K562 (cell line): ENCODE data around the gene SOWAHC.
"Not testable (repeated sequence)": the region's sequence is repeated elsewhere in the genome, so short reads cannot be mapped to it uniquely, and the experiment has no call there.

Experiments
- CHD4 ChIP-seq: fragments of 200-600 bp; sonication (generic); IDR thresholded peaks from 3 replicates; pipeline ENCODE4 v1.6.1; 2012; ENCODE audit warnings: low read depth, mild to moderate bottlenecking, mixed read lengths, low read length, inconsistent platforms; ENCODE audit not compliant: insufficient read depth, insufficient replicate concordance, poor library complexity, severe bottlenecking
- GATA2 ChIP-seq: sonication (generic); formaldehyde crosslinking; IDR thresholded peaks from 2 replicates; pipeline ENCODE4 v1.4.0; 2020; ENCODE audit warnings: mild to moderate bottlenecking, missing genetic modification reagents
- NCOA1 ChIP-seq: fragments of 450-650 bp; IDR thresholded peaks from 2 replicates; pipeline ENCODE4 v1.6.1; 2016; ENCODE audit warnings: low read depth
- NFIX ChIP-seq: fragments of 250-450 bp; sonication (Bioruptor Pico); IDR thresholded peaks from 2 replicates; pipeline ENCODE4 v1.4.0; 2020; ENCODE audit warnings: low read depth, mild to moderate bottlenecking, moderate library complexity
- POLR2A ChIP-seq: fragments of 450-650 bp; conservative IDR thresholded peaks from 2 replicates; pipeline ENCODE4 v1.6.1; 2016
- RB1 ChIP-seq: fragments of 450-650 bp; IDR thresholded peaks from 2 replicates; pipeline ENCODE4 v1.6.1; 2017; ENCODE audit warnings: low read depth, mild to moderate bottlenecking
- ZNF274 ChIP-seq: IDR thresholded peaks from 2 replicates; pipeline ENCODE4 v1.6.1; 2011; ENCODE audit warnings: low read depth, mild to moderate bottlenecking, low read length, moderate library complexity, borderline replicate concordance
- ZNF561 ChIP-seq: fragments of 450-650 bp; formaldehyde crosslinking; conservative IDR thresholded peaks from 2 replicates; pipeline ENCODE4 v1.4.0; 2020; ENCODE audit warnings: mild to moderate bottlenecking, moderate library complexity
- TF ChIP-seq, protein P1 (sequence below): fragments of 450-650 bp; conservative IDR thresholded peaks from 2 replicates; pipeline ENCODE4 v1.6.1; 2016; ENCODE audit warnings: missing genetic modification characterization, low read depth, mild to moderate bottlenecking, control low read depth, missing compliant biosample characterization
- TF ChIP-seq, protein P2 (sequence below), 3 experiments: IDR thresholded peaks in 2 of 3; conservative IDR thresholded peaks in 1 of 3; 2 replicates each; pipeline ENCODE4 v1.5.1; 2011 to 2012; ENCODE audit warnings: low read length in 3 of 3, mild to moderate bottlenecking in 3 of 3, control low read depth in 2 of 3, improper control_type of control experiment in 1 of 3, inconsistent platforms in 1 of 3, low read depth in 1 of 3, mixed read lengths in 1 of 3, moderate library complexity in 1 of 3; ENCODE audit not compliant: insufficient read depth in 2 of 3

DNA sequence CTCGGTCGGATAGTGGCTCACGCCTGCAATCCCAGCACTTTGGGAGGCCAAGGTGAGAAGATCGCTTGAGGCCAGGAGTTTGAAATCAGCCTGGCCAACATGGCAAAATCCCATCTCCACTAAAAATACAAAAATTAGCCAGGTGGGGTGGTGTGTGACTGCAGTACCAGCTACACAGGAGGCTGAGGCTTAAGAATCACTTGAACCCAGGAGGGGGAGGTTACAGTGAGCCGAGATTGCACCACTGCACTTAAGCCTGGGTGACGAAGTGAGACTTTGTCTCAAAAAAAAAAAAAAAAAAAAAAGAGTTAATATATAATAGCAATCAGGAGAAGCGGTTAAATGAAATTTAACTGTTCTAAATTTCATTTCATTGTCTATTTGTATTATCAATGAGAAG is 36.5 kb upstream of the SOWAHC start:
- TF ChIP-seq, protein P1, sequence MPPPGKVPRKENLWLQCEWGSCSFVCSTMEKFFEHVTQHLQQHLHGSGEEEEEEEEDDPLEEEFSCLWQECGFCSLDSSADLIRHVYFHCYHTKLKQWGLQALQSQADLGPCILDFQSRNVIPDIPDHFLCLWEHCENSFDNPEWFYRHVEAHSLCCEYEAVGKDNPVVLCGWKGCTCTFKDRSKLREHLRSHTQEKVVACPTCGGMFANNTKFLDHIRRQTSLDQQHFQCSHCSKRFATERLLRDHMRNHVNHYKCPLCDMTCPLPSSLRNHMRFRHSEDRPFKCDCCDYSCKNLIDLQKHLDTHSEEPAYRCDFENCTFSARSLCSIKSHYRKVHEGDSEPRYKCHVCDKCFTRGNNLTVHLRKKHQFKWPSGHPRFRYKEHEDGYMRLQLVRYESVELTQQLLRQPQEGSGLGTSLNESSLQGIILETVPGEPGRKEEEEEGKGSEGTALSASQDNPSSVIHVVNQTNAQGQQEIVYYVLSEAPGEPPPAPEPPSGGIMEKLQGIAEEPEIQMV, result not testable (repeated sequence)
- not testable (repeated sequence) for TF ChIP-seq RB1; NCOA1; NFIX; ZNF561 (CRISPR knock-in tag); GATA2 (CRISPR knock-in tag); CHD4; POLR2A; ZNF274
- TF ChIP-seq, protein P2, sequence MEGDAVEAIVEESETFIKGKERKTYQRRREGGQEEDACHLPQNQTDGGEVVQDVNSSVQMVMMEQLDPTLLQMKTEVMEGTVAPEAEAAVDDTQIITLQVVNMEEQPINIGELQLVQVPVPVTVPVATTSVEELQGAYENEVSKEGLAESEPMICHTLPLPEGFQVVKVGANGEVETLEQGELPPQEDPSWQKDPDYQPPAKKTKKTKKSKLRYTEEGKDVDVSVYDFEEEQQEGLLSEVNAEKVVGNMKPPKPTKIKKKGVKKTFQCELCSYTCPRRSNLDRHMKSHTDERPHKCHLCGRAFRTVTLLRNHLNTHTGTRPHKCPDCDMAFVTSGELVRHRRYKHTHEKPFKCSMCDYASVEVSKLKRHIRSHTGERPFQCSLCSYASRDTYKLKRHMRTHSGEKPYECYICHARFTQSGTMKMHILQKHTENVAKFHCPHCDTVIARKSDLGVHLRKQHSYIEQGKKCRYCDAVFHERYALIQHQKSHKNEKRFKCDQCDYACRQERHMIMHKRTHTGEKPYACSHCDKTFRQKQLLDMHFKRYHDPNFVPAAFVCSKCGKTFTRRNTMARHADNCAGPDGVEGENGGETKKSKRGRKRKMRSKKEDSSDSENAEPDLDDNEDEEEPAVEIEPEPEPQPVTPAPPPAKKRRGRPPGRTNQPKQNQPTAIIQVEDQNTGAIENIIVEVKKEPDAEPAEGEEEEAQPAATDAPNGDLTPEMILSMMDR (IDR thresholded peaks at IDR 0.05 in 2 of 3, conservative IDR thresholded peaks at IDR 0.05 in 1 of 3; ENCODE audit: insufficient read depth in 2 of 3, low read depth in 1 of 3, low read length in 3 of 3), result not testable (repeated sequence)
